ENCODE results near the gene OR1K1.

The OR1K1 gene

DNA sequence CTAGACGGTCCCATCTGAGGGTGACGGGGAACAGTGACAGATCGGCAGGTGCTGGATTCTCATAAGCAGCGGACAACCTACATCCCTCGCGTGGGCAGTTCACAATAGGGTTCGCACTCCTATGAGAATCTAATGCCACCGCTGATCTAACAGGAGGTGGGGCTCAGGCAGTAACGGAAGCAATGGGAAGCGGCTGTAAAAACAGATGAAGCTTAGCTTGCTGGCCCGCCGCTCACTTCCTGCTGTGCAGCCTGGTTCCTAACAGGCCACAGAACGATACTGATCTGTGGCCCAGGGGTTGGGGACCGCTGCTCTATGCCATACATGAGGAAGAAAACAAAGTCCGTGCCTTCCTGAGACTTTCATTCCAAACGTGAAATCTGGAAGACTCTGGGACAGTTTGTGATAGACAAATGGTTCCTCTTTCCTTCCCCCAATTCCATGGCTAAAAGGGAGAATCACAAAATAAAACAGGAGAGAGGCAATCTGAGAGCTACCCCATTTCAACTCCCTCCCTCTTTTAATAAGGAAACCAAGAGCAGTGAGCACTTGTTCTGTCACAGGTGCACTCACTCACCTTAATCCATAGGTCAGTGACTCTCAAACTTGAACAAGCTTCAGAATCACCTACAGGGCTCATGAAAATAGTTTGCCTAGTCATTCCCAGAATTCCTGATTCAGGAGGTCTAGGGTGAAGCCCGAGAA is 16.4 kb downstream of the OR1K1 start:
- DNase-seq (ENCODE audit: low read depth, low spot score), result no peak
- ChIA-PET POLR2A (no interaction called here), CTCF (interaction anchor here (0.6 to 17.8 kb wide), 4 partner anchors 9 to 718 kb away, joined by 3 to 242 read pairs (median 4); no protein-coding TSS in a partner anchor)
- TF ChIP-seq, protein P1, sequence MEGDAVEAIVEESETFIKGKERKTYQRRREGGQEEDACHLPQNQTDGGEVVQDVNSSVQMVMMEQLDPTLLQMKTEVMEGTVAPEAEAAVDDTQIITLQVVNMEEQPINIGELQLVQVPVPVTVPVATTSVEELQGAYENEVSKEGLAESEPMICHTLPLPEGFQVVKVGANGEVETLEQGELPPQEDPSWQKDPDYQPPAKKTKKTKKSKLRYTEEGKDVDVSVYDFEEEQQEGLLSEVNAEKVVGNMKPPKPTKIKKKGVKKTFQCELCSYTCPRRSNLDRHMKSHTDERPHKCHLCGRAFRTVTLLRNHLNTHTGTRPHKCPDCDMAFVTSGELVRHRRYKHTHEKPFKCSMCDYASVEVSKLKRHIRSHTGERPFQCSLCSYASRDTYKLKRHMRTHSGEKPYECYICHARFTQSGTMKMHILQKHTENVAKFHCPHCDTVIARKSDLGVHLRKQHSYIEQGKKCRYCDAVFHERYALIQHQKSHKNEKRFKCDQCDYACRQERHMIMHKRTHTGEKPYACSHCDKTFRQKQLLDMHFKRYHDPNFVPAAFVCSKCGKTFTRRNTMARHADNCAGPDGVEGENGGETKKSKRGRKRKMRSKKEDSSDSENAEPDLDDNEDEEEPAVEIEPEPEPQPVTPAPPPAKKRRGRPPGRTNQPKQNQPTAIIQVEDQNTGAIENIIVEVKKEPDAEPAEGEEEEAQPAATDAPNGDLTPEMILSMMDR (IDR thresholded peaks at IDR 0.05; ENCODE audit: insufficient read depth, low read length, missing control alignments), result no peak
- no peak overlapping the region for H3K4me3 ChIP-seq (ENCODE audit: low read depth, low read length)

DNA sequence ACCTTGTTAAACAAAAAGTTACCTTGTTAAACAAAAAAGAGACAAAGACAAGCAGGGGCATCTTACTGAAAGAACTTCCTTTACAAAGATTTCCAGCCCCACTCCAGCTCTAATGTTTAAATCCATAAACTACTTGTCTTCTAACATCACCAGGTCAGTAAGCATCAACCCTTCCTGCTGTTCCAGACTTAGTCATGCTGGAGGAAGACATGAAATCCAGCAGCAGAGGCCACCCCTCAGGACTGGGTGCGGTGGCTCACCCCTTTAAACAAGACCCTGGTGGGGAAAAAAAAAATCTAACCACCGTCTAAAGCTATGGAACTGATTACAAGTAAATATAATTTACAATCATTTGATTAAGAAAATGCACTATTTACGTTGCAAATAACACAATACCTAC is 19.4 kb downstream of the OR1K1 start:
- no peak for DNase-seq (ENCODE audit: low read depth, low spot score)
- ChIA-PET POLR2A (no interaction called here), CTCF (interaction anchor here (0.6 to 17.8 kb wide), 7 partner anchors 9 to 725 kb away, joined by 3 to 242 read pairs (median 3); no protein-coding TSS in a partner anchor)

DNA sequence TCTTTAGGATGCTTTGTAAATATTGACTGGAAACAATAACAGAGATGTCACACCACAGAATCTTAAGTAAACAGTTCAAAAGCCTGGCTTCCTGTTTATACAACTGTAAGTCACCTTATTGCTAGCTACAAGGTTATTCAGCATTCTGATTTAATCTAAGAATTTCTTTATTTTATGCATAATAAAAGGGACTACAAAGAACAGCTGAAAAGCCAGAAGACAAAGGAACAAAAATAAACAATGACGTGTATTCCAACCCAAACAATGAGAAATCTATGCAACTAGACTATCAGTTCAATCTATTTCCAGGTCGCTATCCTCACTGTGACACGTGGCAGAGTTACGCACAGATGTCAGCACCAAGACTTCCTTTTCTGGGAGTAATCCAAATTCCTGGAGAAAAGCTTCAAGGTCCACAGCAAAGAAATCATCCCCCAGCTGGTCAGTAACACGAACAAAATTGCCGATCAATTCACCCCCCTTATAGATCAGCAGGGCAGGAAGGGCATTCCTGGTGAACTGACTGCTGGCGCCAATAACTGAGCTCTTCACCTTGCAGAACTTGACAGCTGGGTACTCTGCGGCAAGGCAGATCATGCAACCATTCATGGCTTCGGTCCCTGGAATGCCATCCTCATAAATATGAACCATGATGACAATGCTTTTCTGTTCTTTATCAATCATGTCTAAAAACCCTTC is 20.0 kb downstream of the OR1K1 start:
- no peak overlapping the region for H3K4me3 ChIP-seq (ENCODE audit: low read depth, low read length)
- CTCF ChIA-PET, result interaction anchor here (0.6 to 17.8 kb wide), 7 partner anchors 10 to 725 kb away, joined by 3 to 242 read pairs (median 3); no protein-coding TSS in a partner anchor
- no peak for DNase-seq (ENCODE audit: low read depth, low spot score)
- TF ChIP-seq, protein P1 (IDR thresholded peaks at IDR 0.05; ENCODE audit: insufficient read depth, low read length, missing control alignments), result no peak
- POLR2A ChIA-PET, result no interaction called here

More for the DNA sequence above, 19.4 kb downstream of the OR1K1 start:
- TF ChIP-seq, protein P1 (IDR thresholded peaks at IDR 0.05; ENCODE audit: insufficient read depth, low read length, missing control alignments), result no peak
- no peak overlapping the region for H3K4me3 ChIP-seq (ENCODE audit: low read depth, low read length)

DNA sequence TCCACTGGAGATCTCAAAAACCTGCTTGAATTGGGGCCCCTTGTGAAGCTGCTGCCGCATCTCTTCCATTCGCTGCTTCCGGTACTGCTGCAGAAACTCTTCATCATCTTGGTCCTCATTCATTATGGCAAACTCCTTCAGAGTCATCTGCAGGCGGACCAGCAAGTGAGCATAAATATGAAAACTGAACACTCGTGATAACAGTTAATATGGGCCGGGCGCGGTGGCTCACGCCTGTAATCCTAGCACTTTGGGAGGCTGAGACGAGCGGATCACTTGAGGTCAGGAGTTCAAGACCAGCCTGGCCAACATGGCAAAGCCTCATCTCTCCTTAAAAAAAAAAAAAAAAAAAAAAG is 20.5 kb downstream of the OR1K1 start:
- ChIA-PET POLR2A (no interaction called here), CTCF (interaction anchor here (0.8 to 17.8 kb wide), 5 partner anchors 9 to 721 kb away, joined by 3 to 242 read pairs (median 8); no protein-coding TSS in a partner anchor)
- DNase-seq (ENCODE audit: low read depth, low spot score), result no peak
- no peak overlapping the region for H3K4me3 ChIP-seq (ENCODE audit: low read depth, low read length)
- TF ChIP-seq, protein P1 (IDR thresholded peaks at IDR 0.05; ENCODE audit: insufficient read depth, low read length, missing control alignments), result no peak

DNA sequence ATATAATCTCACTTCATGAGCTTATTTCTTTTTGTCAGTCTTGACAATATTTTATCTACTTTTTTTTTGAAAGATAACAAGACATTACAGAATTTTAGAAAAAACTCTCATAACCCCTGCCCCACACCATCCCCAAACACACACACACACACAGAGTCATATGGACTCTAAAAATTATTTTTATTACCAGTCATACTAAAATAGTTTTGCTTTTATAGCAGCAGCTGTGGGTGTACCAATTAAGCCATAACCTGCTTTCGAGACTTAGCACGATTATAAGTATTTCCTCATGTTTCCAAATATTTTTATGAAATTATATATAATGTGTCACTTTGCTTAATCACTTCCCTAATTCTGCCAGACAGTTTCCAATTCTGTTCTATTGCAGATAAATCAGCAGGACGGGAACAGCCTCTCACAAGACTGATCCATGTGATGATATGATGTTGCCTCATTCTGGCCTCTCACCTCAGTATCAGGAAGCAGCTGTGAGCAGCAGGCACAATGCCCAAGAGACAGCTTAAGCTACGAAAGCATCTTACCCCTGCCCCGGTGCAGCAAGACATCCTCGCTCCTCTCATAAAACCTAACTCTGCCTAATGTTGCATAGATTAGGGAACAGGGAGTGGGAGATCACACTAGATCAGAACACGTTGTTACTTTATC is 21.5 kb downstream of the OR1K1 start:
- CTCF ChIA-PET, result interaction anchor here (1.5 to 17.8 kb wide), 2 partner anchors 10 to 359 kb away, joined by 8 to 242 read pairs; no protein-coding TSS in a partner anchor
- POLR2A ChIA-PET, result no interaction called here
- no peak for DNase-seq (ENCODE audit: low read depth, low spot score)
- no peak overlapping the region for H3K4me3 ChIP-seq (ENCODE audit: low read depth, low read length)
- TF ChIP-seq, protein P1 (IDR thresholded peaks at IDR 0.05; ENCODE audit: insufficient read depth, low read length, missing control alignments), result no peak

DNA sequence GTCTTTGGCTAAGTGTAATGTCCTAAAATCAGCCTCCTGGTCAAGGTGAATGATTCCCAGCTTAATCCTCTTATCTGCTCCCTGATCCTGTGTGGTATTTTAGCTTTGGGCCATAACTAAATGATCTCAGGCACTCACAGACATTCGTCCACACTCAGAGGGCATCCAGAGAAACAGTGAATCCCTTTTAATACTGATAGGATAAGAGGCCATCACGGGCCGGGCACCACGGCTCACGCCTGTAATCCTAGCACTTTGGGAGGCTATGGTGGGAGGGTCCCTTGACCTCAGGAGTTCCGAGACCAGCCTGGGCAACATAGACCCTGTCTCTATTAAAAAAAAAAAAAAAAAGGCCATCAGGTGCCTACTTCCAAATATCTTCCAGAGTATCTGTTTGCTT is 22.1 kb downstream of the OR1K1 start:
- ChIA-PET POLR2A (no interaction called here), CTCF (interaction anchor here (1.5 to 17.8 kb wide), 2 partner anchors 11 to 359 kb away, joined by 8 to 242 read pairs; no protein-coding TSS in a partner anchor)
- TF ChIP-seq, protein P1 (IDR thresholded peaks at IDR 0.05; ENCODE audit: insufficient read depth, low read length, missing control alignments), result no peak
- H3K4me3 ChIP-seq (ENCODE audit: low read depth, low read length), result no peak overlapping the region
- no peak for DNase-seq (ENCODE audit: low read depth, low spot score)

Measured in AG04449 (cell line).